IMR-90 (cell line): ENCODE measurements around the gene SBF1. TPM values are rescaled to one million over a fixed set of nuclear protein-coding genes. Genes with fewer than 3 reads are reported as not detected.

Experiments
- ATAC-seq: fragments of 200-7000 bp; cut with Tn5 transposase; 2 replicates; pipeline ENCODE4 v1.9.1; 2020; ENCODE audit warnings: low read depth, mild to moderate bottlenecking, moderate library complexity
- BruUV-seq: library from RNA; stranded (reverse); fragments of 400-500 nt; replicated peaks from 2 replicates; lab custom pipeline; 2021; lab: Mats Ljungman, UMichigan
- CTCF ChIA-PET: fragments of 300-600 bp; formaldehyde crosslinking; extraction: SDS; loops from one replicate; lab custom pipeline; 2021; ENCODE audit warnings: antibody characterized with exemption; lab: Yijun Ruan, JAX
- POLR2A ChIA-PET: fragments of 300-600 bp; sonication (Branson Sonifier 250); formaldehyde crosslinking; loops from one replicate; lab custom pipeline; 2022; ENCODE audit warnings: antibody characterized with exemption; ENCODE audit not compliant: unreplicated experiment; lab: Charles Lee
- DNase-seq: peaks from one replicate; pipeline ENCODE4 v3.0.0; 2013
- H2AFZ ChIP-seq: replicated peaks from 2 replicates; pipeline ENCODE3; 2013; ENCODE audit warnings: low read length, mild to moderate bottlenecking; ENCODE audit not compliant: poor library complexity
- H2AK5ac ChIP-seq: 2 replicates; pipeline ENCODE4 v1.6.1; 2013; ENCODE audit warnings: low read depth, low read length, inconsistent platforms
- H2AK9ac ChIP-seq: replicated peaks from 2 replicates; pipeline ENCODE3; 2013; ENCODE audit warnings: mild to moderate bottlenecking, low read depth, low read length, moderate library complexity; ENCODE audit not compliant: poor library complexity
- H2BK120ac ChIP-seq: 2 replicates; pipeline ENCODE4 v1.6.1; 2013; ENCODE audit warnings: low read depth, low read length, inconsistent platforms
- H2BK15ac ChIP-seq: 3 replicates; pipeline ENCODE4 v1.6.1; 2013; ENCODE audit warnings: low read depth, low read length, inconsistent platforms
- H2BK20ac ChIP-seq: 2 replicates; pipeline ENCODE4 v1.6.1; 2013; ENCODE audit warnings: low read depth, mild to moderate bottlenecking, inconsistent platforms, low read length, moderate library complexity
- H2BK5ac ChIP-seq: 2 replicates; pipeline ENCODE4 v1.6.1; 2013; ENCODE audit warnings: mild to moderate bottlenecking, low read depth, low read length, inconsistent platforms; ENCODE audit not compliant: poor library complexity, severe bottlenecking
- H3K14ac ChIP-seq: replicated peaks from 2 replicates; pipeline ENCODE4 v1.6.1; 2013; ENCODE audit warnings: low read depth, low read length, inconsistent platforms
- H3K18ac ChIP-seq: 2 replicates; pipeline ENCODE4 v1.6.1; 2013; ENCODE audit warnings: low read depth, low read length, control low read depth
- H3K23ac ChIP-seq: 2 replicates; pipeline ENCODE4 v1.6.1; 2013; ENCODE audit warnings: low read depth, low read length, inconsistent platforms
- H3K27ac ChIP-seq: 2 replicates; pipeline ENCODE4 v1.5.1; 2013; ENCODE audit warnings: mild to moderate bottlenecking, control low read depth, low read length; ENCODE audit not compliant: insufficient read depth
- H3K27me3 ChIP-seq: 2 replicates; pipeline ENCODE4 v1.6.1; 2013; ENCODE audit warnings: low read length; ENCODE audit not compliant: control insufficient read depth, insufficient read depth
- H3K36me3 ChIP-seq: 2 replicates; pipeline ENCODE4 v1.6.1; 2013; ENCODE audit warnings: low read length, mixed read lengths; ENCODE audit not compliant: control insufficient read depth, insufficient read depth
- H3K4ac ChIP-seq: 2 replicates; pipeline ENCODE4 v1.6.1; 2013; ENCODE audit warnings: low read depth, low read length, inconsistent platforms
- H3K4me1 ChIP-seq: 2 replicates; pipeline ENCODE4 v1.6.1; 2013; ENCODE audit warnings: low read length, mixed read lengths; ENCODE audit not compliant: control insufficient read depth, insufficient read depth
- H3K4me2 ChIP-seq: 2 replicates; pipeline ENCODE4 v1.6.1; 2013; ENCODE audit warnings: low read depth, mild to moderate bottlenecking, control low read depth, low read length, moderate library complexity
- H3K4me3 ChIP-seq: 2 replicates; pipeline ENCODE4 v1.5.1; 2013; ENCODE audit warnings: low read depth, mild to moderate bottlenecking, control low read depth, low read length, moderate library complexity; ENCODE audit not compliant: insufficient read depth
- H3K56ac ChIP-seq: 2 replicates; pipeline ENCODE4 v1.6.1; 2013; ENCODE audit warnings: low read length, inconsistent platforms; ENCODE audit not compliant: insufficient read depth; ENCODE audit errors: extremely low read depth
- H3K79me1 ChIP-seq, 2 experiments: 2 replicates each; pipeline ENCODE4 v1.6.1; 2013; ENCODE audit warnings: low read length in 2 of 2, inconsistent platforms in 1 of 2, low read depth in 1 of 2
- H3K9ac ChIP-seq: 2 replicates; pipeline ENCODE4 v1.6.1; 2013; ENCODE audit warnings: low read depth, low read length, control low read depth
- H3K9me1 ChIP-seq: 2 replicates; pipeline ENCODE4 v1.6.1; 2013; ENCODE audit warnings: low read length, inconsistent platforms; ENCODE audit not compliant: insufficient read depth
- H3K9me3 ChIP-seq: 2 replicates; pipeline ENCODE4 v1.6.1; 2013; ENCODE audit warnings: low read length; ENCODE audit not compliant: control insufficient read depth, insufficient read depth
- H4K20me1 ChIP-seq: 2 replicates; pipeline ENCODE4 v1.6.1; 2013; ENCODE audit warnings: low read length, inconsistent platforms; ENCODE audit not compliant: insufficient read depth
- H4K5ac ChIP-seq: 2 replicates; pipeline ENCODE4 v1.6.1; 2013; ENCODE audit warnings: mild to moderate bottlenecking, low read depth, low read length, control low read depth
- H4K8ac ChIP-seq, 2 experiments: 2 replicates each; pipeline ENCODE4 v1.6.1; 2013; ENCODE audit warnings: low read depth in 2 of 2, low read length in 2 of 2, control low read depth in 1 of 2, inconsistent platforms in 1 of 2
- H4K91ac ChIP-seq: 2 replicates; pipeline ENCODE4 v1.6.1; 2013; ENCODE audit warnings: low read depth, low read length, inconsistent platforms; ENCODE audit not compliant: insufficient read depth
- BHLHE40 ChIP-seq: fragments of 150-350 bp; IDR thresholded peaks from 2 replicates; pipeline ENCODE4 v1.6.1; 2016; ENCODE audit warnings: mild to moderate bottlenecking, low read depth, low read length
- CEBPB ChIP-seq: IDR thresholded peaks from 2 replicates; pipeline ENCODE4 v1.6.1; 2012; ENCODE audit warnings: low read depth, low read length, improper control_type of control experiment
- CHD1 ChIP-seq: IDR thresholded peaks from 2 replicates; pipeline ENCODE4 v1.6.1; 2012; ENCODE audit warnings: low read depth, low read length, improper control_type of control experiment
- CTCF ChIP-seq: conservative IDR thresholded peaks from 2 replicates; pipeline ENCODE4 v1.5.1; 2012; ENCODE audit warnings: mild to moderate bottlenecking, low read depth, low read length, improper control_type of control experiment
- FOS ChIP-seq: fragments of 150-350 bp; IDR thresholded peaks from 2 replicates; pipeline ENCODE4 v1.6.1; 2016; ENCODE audit warnings: low read depth, low read length
- MAFK ChIP-seq: IDR thresholded peaks from 2 replicates; pipeline ENCODE4 v1.6.1; 2012; ENCODE audit warnings: low read depth, low read length, improper control_type of control experiment
- MAZ ChIP-seq: IDR thresholded peaks from 2 replicates; pipeline ENCODE4 v1.6.1; 2012; ENCODE audit warnings: low read depth, mild to moderate bottlenecking, low read length, improper control_type of control experiment, moderate library complexity, borderline replicate concordance
- MXI1 ChIP-seq: IDR thresholded peaks from 2 replicates; pipeline ENCODE4 v1.6.1; 2012; ENCODE audit warnings: low read depth, mild to moderate bottlenecking, low read length, moderate library complexity, borderline replicate concordance
- NFE2L2 ChIP-seq: fragments of 150-350 bp; IDR thresholded peaks from 2 replicates; pipeline ENCODE4 v1.6.1; 2016; ENCODE audit warnings: low read depth, mild to moderate bottlenecking, low read length
- POLR2A ChIP-seq: IDR thresholded peaks from 2 replicates; pipeline ENCODE4 v1.6.1; 2012; ENCODE audit warnings: mild to moderate bottlenecking, low read depth, low read length
- RAD21 ChIP-seq: IDR thresholded peaks from 2 replicates; pipeline ENCODE4 v1.6.1; 2012; ENCODE audit warnings: low read length, improper control_type of control experiment
- RCOR1 ChIP-seq: IDR thresholded peaks from 2 replicates; pipeline ENCODE4 v1.6.1; 2012; ENCODE audit warnings: mild to moderate bottlenecking, low read length, improper control_type of control experiment; ENCODE audit not compliant: insufficient replicate concordance
- RFX5 ChIP-seq: IDR thresholded peaks from 2 replicates; pipeline ENCODE4 v1.8.0; 2012; ENCODE audit warnings: low read depth, mild to moderate bottlenecking, low read length, moderate library complexity
- SMC3 ChIP-seq: fragments of 150-350 bp; IDR thresholded peaks from 2 replicates; pipeline ENCODE4 v1.6.1; 2016; ENCODE audit warnings: low read depth, mild to moderate bottlenecking, antibody characterized with exemption, low read length, moderate library complexity
- USF2 ChIP-seq: fragments of 150-350 bp; IDR thresholded peaks from 2 replicates; pipeline ENCODE4 v1.6.1; 2017; ENCODE audit warnings: mild to moderate bottlenecking, antibody characterized with exemption, low read length, low read depth
- WGBS, 2 experiments: methylation state at CpG; one replicate each; pipeline versions ENCODE4 v1.1.5 to v1.1.7; 2013; ENCODE audit warnings: missing lambda C conversion rate in 2 of 2; ENCODE audit not compliant: insufficient read length in 1 of 2; ENCODE audit errors: extremely low coverage in 2 of 2; 5-methylcytosine and 5-hydroxymethylcytosine counted together
- dilution Hi-C: fragments of 300-500 bp; cut with HindIII; formaldehyde crosslinking; loops from one replicate; pipeline ENCODE4 v1.14.3; 2018; ENCODE audit warnings: low sequenced_read_pairs; ENCODE audit not compliant: unreplicated experiment
- in situ Hi-C: fragments of 300-500 bp; cut with MboI; formaldehyde crosslinking; loops from 3 replicates; pipeline ENCODE4 v1.14.3; 2019; ENCODE audit warnings: low sequenced_read_pairs, inconsistent platforms, mixed read lengths
- intact Hi-C: fragments of 100-400 bp; cut with micrococcal nuclease; formaldehyde crosslinking; loops from 2 replicates; pipeline ENCODE4 v1.10.0; 2022
- polyA plus RNA-seq, 3 experiments: library from polyadenylated mRNA; depleted of rRNA; stranded (reverse); fragments of >200 nt; gene quantifications; 2 replicates each; pipeline ENCODE4 v1.2.3, GENCODE V29; 2012; ENCODE audit warnings: low replicate concordance in 1 of 3
- total RNA-seq: library from RNA; depleted of rRNA; stranded (reverse); fragments of >200 nt; gene quantifications from 2 replicates; pipeline ENCODE4 v1.2.3, GENCODE V29; 2012
- TF ChIP-seq, protein P1 (sequence below): fragments of 150-350 bp; IDR thresholded peaks from 2 replicates; pipeline ENCODE4 v1.6.1; 2016; ENCODE audit warnings: low read depth, mild to moderate bottlenecking, low read length, moderate library complexity, borderline replicate concordance

Gene SBF1
- total and polyA plus RNA-seq, 2 of the 4 experiments (the other 2 are of a cell fraction) = 21.5 to 33.2 TPM

DNA sequence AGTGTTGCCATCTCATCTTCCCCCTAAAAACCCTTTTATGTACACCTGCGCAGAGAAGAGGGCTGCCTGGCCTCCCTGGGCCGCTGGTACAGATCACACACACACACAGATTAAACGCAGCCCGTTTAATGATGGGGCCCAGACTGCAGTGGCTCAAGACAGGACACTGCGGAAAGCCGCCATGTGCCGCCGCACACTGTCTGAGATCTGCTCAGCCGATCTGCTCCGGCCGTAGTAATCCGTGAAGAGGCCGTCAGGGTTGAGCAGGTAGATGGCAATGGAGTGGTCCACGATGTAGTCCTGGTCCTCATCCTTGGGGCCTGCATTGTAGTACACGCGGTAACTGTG, 48.6 kb upstream of the SBF1 start:
- POLR2A ChIA-PET = no interaction called here
- Histone ChIP-seq H3K4me3 (no peak overlapping the region), H2BK20ac (no peak overlapping the region), H3K56ac (no peak overlapping the region), H3K9me1 (peaks cover 12% of the 10 kb centered on the region), H4K8ac (no peak overlapping the region), H3K4me1 (peaks cover 13% of the 10 kb centered on the region), H2AK9ac (no peak overlapping the region), H3K36me3 (peaks cover 34% of the 10 kb centered on the region), H4K91ac (no peak overlapping the region), H2AFZ (no peak overlapping the region), H2BK5ac (no peak overlapping the region), H4K5ac (no peak overlapping the region), H3K27ac (no peak overlapping the region), H3K79me1 (peaks cover 11 to 40% of the 10 kb centered on the region in 2 experiments), H3K9ac (no peak overlapping the region), H3K9me3 (no peaks in the 10 kb centered on the region), H2AK5ac (no peak overlapping the region), H3K27me3 (no peaks in the 10 kb centered on the region), H2BK120ac (no peak overlapping the region), H4K20me1 (peaks cover 19% of the 10 kb centered on the region), H3K14ac (no peak overlapping the region), H3K4ac (no peak overlapping the region), H3K23ac (no peak overlapping the region), H3K18ac (no peak overlapping the region), H2BK15ac (no peak overlapping the region), H3K4me2 (no peak overlapping the region)
- DNase-seq = no peak
- CTCF ChIA-PET = no interaction called here
- ATAC-seq = no peak
- in situ Hi-C loops = no loop called here
- WGBS, 2 experiments = 100% methylated on average over 3 of the region's 16 CpGs; no CpG with 5 or more reads in 1 of the 2 experiments
- no TSS peak for BruUV-seq
- intact Hi-C loops = no loop called here
- dilution Hi-C loops = no loop called here
- TF ChIP-seq RFX5 = no peak
- no peak for TF ChIP-seq FOS
- TF ChIP-seq NFE2L2 = no peak
- TF ChIP-seq MXI1 = no peak
- TF ChIP-seq, protein P1, sequence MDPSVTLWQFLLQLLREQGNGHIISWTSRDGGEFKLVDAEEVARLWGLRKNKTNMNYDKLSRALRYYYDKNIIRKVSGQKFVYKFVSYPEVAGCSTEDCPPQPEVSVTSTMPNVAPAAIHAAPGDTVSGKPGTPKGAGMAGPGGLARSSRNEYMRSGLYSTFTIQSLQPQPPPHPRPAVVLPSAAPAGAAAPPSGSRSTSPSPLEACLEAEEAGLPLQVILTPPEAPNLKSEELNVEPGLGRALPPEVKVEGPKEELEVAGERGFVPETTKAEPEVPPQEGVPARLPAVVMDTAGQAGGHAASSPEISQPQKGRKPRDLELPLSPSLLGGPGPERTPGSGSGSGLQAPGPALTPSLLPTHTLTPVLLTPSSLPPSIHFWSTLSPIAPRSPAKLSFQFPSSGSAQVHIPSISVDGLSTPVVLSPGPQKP = no peak
- no peak for TF ChIP-seq CEBPB
- TF ChIP-seq MAZ = no peak
- no peak for TF ChIP-seq RAD21
- TF ChIP-seq CTCF = no peak
- no peak for TF ChIP-seq POLR2A
- TF ChIP-seq USF2 = no peak
- no peak for TF ChIP-seq RCOR1
- no peak for TF ChIP-seq SMC3
- TF ChIP-seq BHLHE40 = no peak
- no peak for TF ChIP-seq CHD1
- TF ChIP-seq MAFK = no peak
